Measurements from ENCODE around the gene SPTBN2.

SPTBN2 gene

GRCh38 chr11:66722745-66723651 lies 6.0 kb downstream of the SPTBN2 start:
- Histone ChIP-seq H3K9ac (ENCODE audit: low read length) (no peak overlapping the region), H3K4me3 (ENCODE audit: low read depth in 1 of 2, low read length in 2 of 2) (no peak overlapping the region), H3K27ac (ENCODE audit: low read depth, low read length) (no peak overlapping the region)

DNA sequence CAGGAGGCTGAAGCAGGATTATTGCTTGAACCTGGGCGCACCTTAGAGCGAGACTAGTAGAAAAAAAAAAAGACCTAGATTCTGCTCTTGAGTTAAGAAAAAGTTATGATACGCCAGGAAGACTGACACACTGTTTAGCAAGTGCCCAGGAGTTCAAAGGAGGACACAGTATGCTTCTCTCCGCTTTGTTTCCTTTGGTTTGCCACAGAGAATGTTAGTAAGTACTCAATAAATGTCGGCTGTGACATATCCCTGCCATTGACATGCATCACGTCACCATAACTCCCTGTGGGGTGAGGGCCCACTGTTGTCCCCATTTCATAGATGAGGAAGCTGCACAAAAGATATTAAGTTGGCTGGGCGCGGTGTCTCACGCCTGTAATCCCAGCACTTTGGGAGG lies 7.1 kb downstream of the SPTBN2 start:
- Histone ChIP-seq H3K36me3 (ENCODE audit: insufficient read depth, low read length) (no peaks in the 10 kb centered on the region), H3K4me1 (ENCODE audit: insufficient read depth, low read length) (peaks cover 2% of the 10 kb centered on the region), H3K9ac (ENCODE audit: low read length) (no peak overlapping the region), H3K27ac (ENCODE audit: low read depth, low read length) (no peak overlapping the region), H3K27me3 (ENCODE audit: control insufficient read depth in 1 of 2, insufficient read depth in 2 of 2, low read length in 2 of 2) (peaks cover 18 to 19% of the 10 kb centered on the region in 2 donors), H3K4me3 (ENCODE audit: low read depth in 1 of 2, low read length in 2 of 2) (no peak overlapping the region), H3K9me3 (ENCODE audit: low read length) (no peaks in the 10 kb centered on the region)

More at GRCh38 chr11:66722745-66723651, 6.0 kb downstream of the SPTBN2 start:
- Histone ChIP-seq H3K36me3 (ENCODE audit: insufficient read depth, low read length) (no peaks in the 10 kb centered on the region), H3K4me1 (ENCODE audit: insufficient read depth, low read length) (peaks cover 7% of the 10 kb centered on the region), H3K9me3 (ENCODE audit: low read length) (no peaks in the 10 kb centered on the region), H3K27me3 (ENCODE audit: control insufficient read depth in 1 of 2, insufficient read depth in 2 of 2, low read length in 2 of 2) (peaks cover 23 to 24% of the 10 kb centered on the region in 2 donors)

DNA sequence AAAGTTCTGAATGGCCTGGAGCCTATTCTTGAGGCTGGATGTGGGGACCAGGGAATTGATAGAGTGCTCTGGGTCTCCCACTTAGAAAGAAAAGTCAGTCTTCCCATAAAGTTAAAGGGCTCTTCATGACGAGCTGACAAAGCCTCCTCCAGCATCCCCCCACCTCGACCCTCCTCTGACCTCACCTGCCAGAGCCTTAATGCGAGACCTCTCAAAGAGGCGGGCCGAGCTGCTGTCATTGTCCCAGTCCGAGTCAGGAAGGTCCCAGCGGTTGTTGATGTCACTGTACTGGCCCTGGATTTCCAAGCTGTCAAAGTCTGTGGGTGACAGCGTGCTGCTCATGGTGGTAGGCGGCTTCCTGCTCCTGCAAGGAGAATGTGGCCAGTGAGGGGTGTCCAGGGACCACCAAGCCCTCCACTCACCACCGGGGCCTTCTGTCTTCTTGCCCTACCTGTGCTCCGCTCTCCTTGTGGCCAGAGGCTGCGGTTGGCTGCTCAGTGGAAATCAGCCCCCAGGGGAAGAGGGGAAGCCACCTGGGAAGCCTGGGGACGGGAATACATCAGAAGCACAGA lies 8.0 kb downstream of the SPTBN2 start:
- Histone ChIP-seq H3K4me3 (ENCODE audit: low read depth in 1 of 2, low read length in 2 of 2) (no peak overlapping the region), H3K9me3 (ENCODE audit: low read length) (no peaks in the 10 kb centered on the region), H3K36me3 (ENCODE audit: insufficient read depth, low read length) (no peaks in the 10 kb centered on the region), H3K4me1 (ENCODE audit: insufficient read depth, low read length) (no peaks in the 10 kb centered on the region), H3K27me3 (ENCODE audit: control insufficient read depth in 1 of 2, insufficient read depth in 2 of 2, low read length in 2 of 2) (peaks cover 8 to 12% of the 10 kb centered on the region in 2 donors), H3K9ac (ENCODE audit: low read length) (no peak overlapping the region), H3K27ac (ENCODE audit: low read depth, low read length) (no peak overlapping the region)

DNA sequence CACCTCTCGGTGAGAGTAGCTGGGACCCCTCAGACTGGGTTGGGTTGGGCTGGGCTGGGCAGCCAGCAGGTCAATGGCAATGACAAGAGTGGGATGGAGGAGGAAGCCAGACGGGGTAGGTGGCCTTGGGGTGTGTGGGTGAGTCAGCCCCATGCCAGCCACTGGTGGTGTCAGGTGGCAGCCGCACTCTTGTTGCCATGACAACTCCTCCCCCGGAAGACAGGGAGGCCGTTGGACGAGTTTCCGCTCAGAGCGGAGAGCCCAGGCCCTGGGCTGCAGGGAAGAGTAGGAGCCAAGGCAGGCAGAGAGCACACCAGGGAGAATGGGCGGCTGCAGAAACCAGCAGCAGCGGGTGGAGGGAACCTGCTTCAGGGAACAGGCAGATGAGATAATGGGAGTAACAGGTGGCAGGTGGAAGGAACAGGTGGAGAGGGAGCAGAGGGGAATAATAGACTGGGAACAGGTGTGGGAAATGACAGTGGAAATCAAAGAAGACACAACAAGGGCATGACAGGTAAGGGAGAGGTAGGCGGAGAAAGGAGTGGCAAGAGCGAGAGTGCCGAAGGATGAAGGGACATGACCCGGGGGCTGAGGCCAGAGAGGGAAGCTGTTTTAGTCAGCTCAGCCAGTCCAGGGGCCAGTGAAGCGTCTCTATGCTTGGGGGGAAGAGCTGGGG lies 8.7 kb downstream of the SPTBN2 start:
- H3K27ac ChIP-seq (ENCODE audit: low read depth, low read length), result no peak overlapping the region
- H3K36me3 ChIP-seq (ENCODE audit: insufficient read depth, low read length), result no peaks in the 10 kb centered on the region
- H3K9ac ChIP-seq (ENCODE audit: low read length), result no peak overlapping the region
- no peaks in the 10 kb centered on the region for H3K4me1 ChIP-seq (ENCODE audit: insufficient read depth, low read length)
- no peaks in the 10 kb centered on the region for H3K9me3 ChIP-seq (ENCODE audit: low read length)
- peaks cover 4 to 8% of the 10 kb centered on the region in 2 donors for H3K27me3 ChIP-seq (ENCODE audit: control insufficient read depth in 1 of 2, insufficient read depth in 2 of 2, low read length in 2 of 2)
- no peak overlapping the region for H3K4me3 ChIP-seq (ENCODE audit: low read depth in 1 of 2, low read length in 2 of 2)

DNA sequence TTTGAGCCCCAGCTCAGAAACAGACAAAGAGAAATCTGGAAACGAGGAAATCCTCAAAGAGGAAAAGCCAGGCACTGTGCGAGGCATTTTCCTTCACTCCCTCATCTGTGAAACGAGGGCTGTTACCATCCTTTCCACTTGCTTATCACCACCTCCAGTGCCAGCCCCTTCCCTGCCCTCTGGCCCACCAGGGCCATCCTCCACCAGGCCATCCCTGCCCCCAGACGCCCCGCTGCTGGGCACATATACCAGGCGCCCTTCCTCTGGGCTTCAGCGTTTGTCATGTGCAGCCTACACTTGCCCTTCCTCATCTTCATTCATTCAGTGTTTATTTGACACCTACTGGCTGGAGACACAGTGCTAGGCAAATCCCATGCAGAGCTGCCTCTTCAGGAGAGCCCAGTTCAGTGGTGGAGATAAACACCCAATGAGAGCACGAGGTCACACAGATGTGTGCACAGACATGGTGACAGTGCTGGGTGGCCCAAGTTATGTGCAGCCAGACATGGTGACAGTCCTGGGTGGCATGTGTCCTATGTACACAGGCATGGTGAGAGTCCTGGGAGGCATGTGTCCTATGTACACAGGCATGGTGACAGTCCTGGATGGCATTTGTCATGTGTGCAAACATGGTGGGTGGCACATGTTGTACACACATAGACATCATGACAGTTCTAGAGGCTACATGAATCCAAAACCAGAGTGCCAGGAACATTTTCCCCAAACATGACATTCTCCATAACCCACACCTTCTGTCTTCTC lies 9.7 kb downstream of the SPTBN2 start:
- Histone ChIP-seq H3K4me1 (ENCODE audit: insufficient read depth, low read length) (no peaks in the 10 kb centered on the region), H3K9ac (ENCODE audit: low read length) (no peak overlapping the region), H3K4me3 (ENCODE audit: low read depth in 1 of 2, low read length in 2 of 2) (no peak overlapping the region)

DNA sequence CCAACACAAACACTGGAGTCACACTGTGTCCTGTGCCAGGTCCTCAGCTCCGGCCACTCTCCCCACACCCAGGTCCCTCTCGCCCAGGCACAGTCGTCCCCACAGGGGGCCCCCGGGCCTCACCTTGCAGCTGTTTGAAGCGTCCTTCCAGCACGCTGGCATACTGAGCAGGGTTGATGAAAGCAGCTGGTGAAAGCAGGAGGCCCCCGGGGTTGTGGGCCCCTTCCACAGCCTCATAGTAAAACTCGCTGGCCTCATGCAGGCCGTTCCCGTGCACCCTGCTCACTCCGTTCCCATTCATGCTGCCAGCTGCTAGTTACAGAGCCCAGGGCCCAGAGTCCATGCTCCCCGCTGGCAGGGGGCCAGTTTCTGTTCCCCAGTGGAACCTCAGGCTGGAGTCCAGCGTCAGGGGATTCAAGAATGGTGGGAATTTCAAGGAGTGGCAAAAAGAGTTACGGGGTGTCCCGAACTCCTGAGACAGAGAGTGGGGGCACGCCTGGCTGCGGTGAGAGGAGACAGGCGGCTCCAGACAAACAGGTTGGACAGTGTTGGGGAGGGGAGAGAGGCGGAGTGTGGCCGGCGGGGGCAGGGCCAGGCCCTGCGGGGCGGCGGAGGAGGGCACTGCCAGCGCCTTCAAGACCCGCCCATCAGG lies 10.6 kb downstream of the SPTBN2 start:
- H3K4me3 ChIP-seq (ENCODE audit: low read depth in 1 of 2, low read length in 2 of 2), result no peak overlapping the region
- H3K9ac ChIP-seq (ENCODE audit: low read length), result no peak overlapping the region
- H3K4me1 ChIP-seq (ENCODE audit: insufficient read depth, low read length), result no peaks in the 10 kb centered on the region
- H3K27ac ChIP-seq (ENCODE audit: low read depth, low read length), result no peak overlapping the region
- H3K9me3 ChIP-seq (ENCODE audit: low read length), result no peaks in the 10 kb centered on the region
- H3K27me3 ChIP-seq (ENCODE audit: control insufficient read depth in 1 of 2, insufficient read depth in 2 of 2, low read length in 2 of 2), result peaks cover 0 to 8% of the 10 kb centered on the region in 2 donors
- H3K36me3 ChIP-seq (ENCODE audit: insufficient read depth, low read length), result no peaks in the 10 kb centered on the region

More for the DNA sequence above, 9.7 kb downstream of the SPTBN2 start:
- no peaks in the 10 kb centered on the region for H3K36me3 ChIP-seq (ENCODE audit: insufficient read depth, low read length)
- H3K27me3 ChIP-seq (ENCODE audit: control insufficient read depth in 1 of 2, insufficient read depth in 2 of 2, low read length in 2 of 2), result peaks cover 0 to 8% of the 10 kb centered on the region in 2 donors
- H3K9me3 ChIP-seq (ENCODE audit: low read length), result no peaks in the 10 kb centered on the region
- H3K27ac ChIP-seq (ENCODE audit: low read depth, low read length), result no peak overlapping the region

DNA sequence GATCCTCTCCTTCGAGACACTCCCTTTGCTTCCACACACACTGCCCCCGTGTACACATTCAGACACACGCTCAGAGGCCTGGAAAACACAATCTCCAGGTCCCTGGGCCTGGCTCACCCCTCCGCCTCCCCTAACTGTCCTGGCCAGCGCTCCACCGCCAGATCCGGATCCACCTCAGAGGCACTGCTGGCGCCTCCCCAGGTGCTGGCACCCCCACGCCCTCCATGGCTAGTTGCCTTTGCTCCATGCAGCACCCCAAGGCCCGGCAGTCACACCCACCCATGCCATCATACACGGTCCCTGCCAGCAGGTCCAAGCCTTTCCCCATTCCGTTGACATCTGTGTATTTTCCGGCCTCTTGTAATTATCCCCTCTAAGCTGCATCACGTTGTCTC lies 11.1 kb downstream of the SPTBN2 start:
- Histone ChIP-seq H3K4me3 (ENCODE audit: low read depth in 1 of 2, low read length in 2 of 2) (no peak overlapping the region), H3K9me3 (ENCODE audit: low read length) (no peaks in the 10 kb centered on the region), H3K27me3 (ENCODE audit: control insufficient read depth in 1 of 2, insufficient read depth in 2 of 2, low read length in 2 of 2) (peaks cover 0 to 8% of the 10 kb centered on the region in 2 donors), H3K9ac (ENCODE audit: low read length) (no peak overlapping the region), H3K27ac (ENCODE audit: low read depth, low read length) (no peak overlapping the region), H3K36me3 (ENCODE audit: insufficient read depth, low read length) (no peaks in the 10 kb centered on the region), H3K4me1 (ENCODE audit: insufficient read depth, low read length) (no peaks in the 10 kb centered on the region)

DNA sequence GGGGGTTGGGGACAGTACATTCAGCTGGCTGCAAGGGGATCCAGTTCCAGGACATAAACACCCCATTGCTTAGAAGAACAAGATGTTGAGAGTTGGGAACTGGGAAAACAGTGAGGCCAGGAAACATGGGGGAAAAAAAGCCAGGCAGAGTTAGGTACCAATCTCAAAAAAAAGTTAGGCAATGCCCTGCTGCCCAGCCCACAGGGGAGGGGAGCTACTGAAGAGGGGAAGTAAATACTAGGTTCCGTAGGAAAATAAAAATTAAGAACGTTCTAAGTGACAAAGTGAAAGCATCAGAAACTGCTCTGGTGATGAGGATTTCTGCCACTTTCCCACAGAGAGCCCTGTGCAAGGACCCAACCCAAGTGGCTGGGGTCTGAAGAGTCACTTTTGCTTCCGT lies 12.0 kb downstream of the SPTBN2 start:
- Histone ChIP-seq H3K27ac (ENCODE audit: low read depth, low read length) (no peak overlapping the region), H3K27me3 (ENCODE audit: control insufficient read depth in 1 of 2, insufficient read depth in 2 of 2, low read length in 2 of 2) (peaks cover 0 to 8% of the 10 kb centered on the region in 2 donors), H3K4me3 (ENCODE audit: low read depth in 1 of 2, low read length in 2 of 2) (no peak overlapping the region)

GRCh38 chr11:66715346-66716085 lies 13.5 kb downstream of the SPTBN2 start:
- no peaks in the 10 kb centered on the region for H3K9me3 ChIP-seq (ENCODE audit: low read length)
- H3K9ac ChIP-seq (ENCODE audit: low read length), result no peak overlapping the region
- no peaks in the 10 kb centered on the region for H3K36me3 ChIP-seq (ENCODE audit: insufficient read depth, low read length)
- no peak overlapping the region for H3K4me3 ChIP-seq (ENCODE audit: low read depth in 1 of 2, low read length in 2 of 2)
- peaks cover 0 to 8% of the 10 kb centered on the region in 2 donors for H3K27me3 ChIP-seq (ENCODE audit: control insufficient read depth in 1 of 2, insufficient read depth in 2 of 2, low read length in 2 of 2)
- H3K4me1 ChIP-seq (ENCODE audit: insufficient read depth, low read length), result no peaks in the 10 kb centered on the region
- no peak overlapping the region for H3K27ac ChIP-seq (ENCODE audit: low read depth, low read length)

More for the DNA sequence above, 12.0 kb downstream of the SPTBN2 start:
- Histone ChIP-seq H3K4me1 (ENCODE audit: insufficient read depth, low read length) (no peaks in the 10 kb centered on the region), H3K9me3 (ENCODE audit: low read length) (no peaks in the 10 kb centered on the region), H3K36me3 (ENCODE audit: insufficient read depth, low read length) (no peaks in the 10 kb centered on the region), H3K9ac (ENCODE audit: low read length) (no peak overlapping the region)

DNA sequence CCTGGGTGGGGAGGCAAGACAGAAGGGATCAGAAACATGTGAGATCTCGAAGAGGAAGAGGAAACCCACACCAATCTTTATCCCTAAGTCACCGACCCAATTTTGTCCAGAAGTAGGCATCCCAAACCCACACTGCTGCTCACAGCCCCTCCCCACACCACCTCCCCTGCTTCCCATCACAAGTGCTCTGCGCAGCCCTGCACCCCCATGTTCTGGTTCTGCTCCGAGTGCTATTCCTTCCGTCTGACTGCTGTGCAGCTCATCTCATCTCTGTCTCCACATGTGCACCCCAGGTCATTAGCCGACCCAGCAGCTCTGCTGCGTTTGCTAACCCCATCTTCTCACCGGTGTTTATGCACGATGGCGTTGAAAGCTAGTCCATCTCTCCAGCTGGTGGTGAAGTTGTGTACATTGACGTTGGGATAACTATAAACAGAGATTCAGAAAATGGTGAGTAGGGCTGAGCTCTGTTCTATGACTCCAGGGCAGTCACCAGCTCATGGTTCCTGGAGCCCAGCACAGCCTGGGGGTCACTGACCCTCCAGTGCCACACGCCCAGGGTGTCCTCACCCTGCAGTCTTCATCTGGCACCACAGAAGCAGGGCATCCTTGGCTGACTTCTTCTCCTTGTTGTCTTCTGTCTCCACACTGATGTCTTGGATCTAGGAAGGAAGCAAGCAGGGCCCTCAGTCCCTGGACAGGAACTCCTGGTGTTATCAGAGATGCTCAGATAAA lies 15.1 kb downstream of the SPTBN2 start:
- Histone ChIP-seq H3K4me3 (ENCODE audit: low read depth in 1 of 2, low read length in 2 of 2) (no peak overlapping the region), H3K27ac (ENCODE audit: low read depth, low read length) (no peak overlapping the region), H3K36me3 (ENCODE audit: insufficient read depth, low read length) (no peaks in the 10 kb centered on the region), H3K9me3 (ENCODE audit: low read length) (no peaks in the 10 kb centered on the region), H3K27me3 (ENCODE audit: control insufficient read depth in 1 of 2, insufficient read depth in 2 of 2, low read length in 2 of 2) (peaks cover 0 to 8% of the 10 kb centered on the region in 2 donors), H3K4me1 (ENCODE audit: insufficient read depth, low read length) (no peaks in the 10 kb centered on the region), H3K9ac (ENCODE audit: low read length) (no peak overlapping the region)
